GM21360 (cell line): ENCODE results near the gene DBNDD2.

Source experiments
- ATAC-seq: cut with Tn5 transposase; IDR thresholded peaks from one replicate; pipeline ENCODE4 v1.9.1; 2021; ENCODE audit warnings: mild to moderate bottlenecking, moderate library complexity; ENCODE audit not compliant: unreplicated experiment

Gene DBNDD2

GRCh38 chr20:45448270-45448669 lies 40.2 kb downstream of the DBNDD2 start:
- no peak for ATAC-seq

DNA sequence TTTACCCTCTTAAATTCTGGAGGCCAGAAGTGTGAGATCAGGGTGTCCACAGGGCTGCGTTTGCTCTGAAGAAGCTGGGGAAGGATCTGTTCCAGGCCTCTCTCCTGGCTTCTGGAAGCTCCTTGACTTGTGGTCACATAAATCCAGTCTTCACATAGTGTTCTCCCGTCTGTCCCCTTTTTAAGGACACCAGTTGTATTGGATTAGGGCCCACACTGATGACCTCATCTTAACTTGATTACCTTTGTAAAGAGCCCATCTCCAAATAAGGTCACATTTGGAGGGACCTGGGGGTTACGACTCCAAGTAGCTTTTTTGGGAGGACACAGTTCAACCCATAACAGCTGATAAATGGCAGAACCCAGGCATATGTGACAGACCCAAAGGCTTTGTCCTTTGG lies 41.4 kb downstream of the DBNDD2 start:
- no peak for ATAC-seq

- no peak for ATAC-seq
Observed at GRCh38 chr20:45450097-45450818, 42.2 kb downstream of the DBNDD2 start.

GRCh38 chr20:45452238-45452637 lies 44.1 kb downstream of the DBNDD2 start:
- ATAC-seq = no peak

GRCh38 chr20:45452772-45453691 lies 44.9 kb downstream of the DBNDD2 start:
- ATAC-seq = no peak

- no peak for ATAC-seq
Observed at GRCh38 chr20:45456632-45457031, 48.5 kb downstream of the DBNDD2 start.

GRCh38 chr20:45459606-45460005 lies 51.5 kb downstream of the DBNDD2 start:
- no peak for ATAC-seq
